T1000 (cell line): Measurements from ENCODE around the gene DEF6.

Source experiments
- DNase-seq: peaks from one replicate; lab custom pipeline; 2025; ENCODE audit warnings: mixed read lengths; lab: John Stamatoyannopoulos, UW

Gene DEF6, protein sequence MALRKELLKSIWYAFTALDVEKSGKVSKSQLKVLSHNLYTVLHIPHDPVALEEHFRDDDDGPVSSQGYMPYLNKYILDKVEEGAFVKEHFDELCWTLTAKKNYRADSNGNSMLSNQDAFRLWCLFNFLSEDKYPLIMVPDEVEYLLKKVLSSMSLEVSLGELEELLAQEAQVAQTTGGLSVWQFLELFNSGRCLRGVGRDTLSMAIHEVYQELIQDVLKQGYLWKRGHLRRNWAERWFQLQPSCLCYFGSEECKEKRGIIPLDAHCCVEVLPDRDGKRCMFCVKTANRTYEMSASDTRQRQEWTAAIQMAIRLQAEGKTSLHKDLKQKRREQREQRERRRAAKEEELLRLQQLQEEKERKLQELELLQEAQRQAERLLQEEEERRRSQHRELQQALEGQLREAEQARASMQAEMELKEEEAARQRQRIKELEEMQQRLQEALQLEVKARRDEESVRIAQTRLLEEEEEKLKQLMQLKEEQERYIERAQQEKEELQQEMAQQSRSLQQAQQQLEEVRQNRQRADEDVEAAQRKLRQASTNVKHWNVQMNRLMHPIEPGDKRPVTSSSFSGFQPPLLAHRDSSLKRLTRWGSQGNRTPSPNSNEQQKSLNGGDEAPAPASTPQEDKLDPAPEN

DNA sequence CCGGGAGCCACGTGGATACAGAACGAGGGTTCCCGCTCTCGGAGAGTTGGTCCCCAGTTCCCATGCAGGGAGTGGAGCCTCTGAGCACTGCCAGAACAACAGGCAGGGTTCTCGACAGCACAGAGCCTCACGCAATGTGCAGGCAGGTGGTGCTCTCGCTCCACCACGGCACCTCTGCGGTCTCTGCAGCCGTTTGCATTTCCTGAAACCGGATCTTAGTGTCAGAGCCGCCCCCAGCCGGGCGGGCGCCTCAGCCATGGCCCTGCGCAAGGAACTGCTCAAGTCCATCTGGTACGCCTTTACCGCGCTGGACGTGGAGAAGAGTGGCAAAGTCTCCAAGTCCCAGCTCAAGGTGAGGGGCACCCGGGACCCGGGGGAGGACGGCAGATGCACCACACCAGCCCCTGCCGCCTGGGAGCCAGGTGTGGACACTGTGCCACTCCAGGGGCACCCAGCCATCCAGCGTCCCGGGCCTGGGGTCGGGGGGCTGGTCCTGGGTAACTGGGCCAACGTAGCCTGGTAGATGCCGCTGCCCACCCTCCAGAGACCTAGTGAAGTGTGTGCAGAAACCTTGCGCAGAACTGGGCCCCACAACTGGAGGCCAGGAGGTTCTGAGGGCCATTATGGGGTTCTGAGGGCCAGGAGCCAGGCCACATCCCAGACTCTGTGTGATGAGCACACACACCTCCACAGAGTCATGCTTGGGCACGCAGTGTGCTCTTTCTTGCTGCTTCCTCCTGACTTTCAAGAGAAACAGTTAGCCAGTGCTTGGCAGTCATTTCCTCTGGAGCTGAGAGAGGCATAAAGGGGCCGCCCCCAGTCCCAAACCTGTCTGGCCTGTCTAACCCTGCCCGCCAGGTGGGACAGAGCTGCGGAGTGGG is at the start of gene DEF6:
Gene DEF6, plus strand, starts transcription at position 218 of the 881 bp plus-strand sequence. Its CDS starts 39 bp downstream, at position 257.
- no peak for DNase-seq

GRCh38 chr6:35248300-35248699 is 49.3 kb upstream of the DEF6 start:
- no peak for DNase-seq

DNA sequence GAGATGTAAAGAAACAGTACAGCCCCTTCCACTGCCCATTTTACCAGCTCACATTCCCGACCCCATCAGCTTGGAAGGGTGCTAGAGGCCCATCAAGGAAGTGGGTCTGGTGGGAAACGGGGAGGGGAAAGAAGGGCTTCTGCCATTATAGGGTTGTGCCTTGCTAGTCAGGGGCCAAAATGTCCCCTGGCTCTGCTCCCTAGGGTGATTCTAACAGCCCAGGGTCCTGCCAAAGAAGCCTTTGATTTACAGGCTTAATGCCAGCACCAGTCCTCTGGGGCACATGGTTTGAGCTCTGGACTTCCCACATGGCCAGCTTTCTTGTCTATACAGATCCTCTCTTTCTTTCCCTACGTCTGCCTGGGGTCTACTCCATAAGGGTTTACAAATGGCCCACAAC is 48.7 kb upstream of the DEF6 start:
- DNase-seq, result no peak

GRCh38 chr6:35251949-35252348 is 45.7 kb upstream of the DEF6 start:
- DNase-seq, result no peak

DNA sequence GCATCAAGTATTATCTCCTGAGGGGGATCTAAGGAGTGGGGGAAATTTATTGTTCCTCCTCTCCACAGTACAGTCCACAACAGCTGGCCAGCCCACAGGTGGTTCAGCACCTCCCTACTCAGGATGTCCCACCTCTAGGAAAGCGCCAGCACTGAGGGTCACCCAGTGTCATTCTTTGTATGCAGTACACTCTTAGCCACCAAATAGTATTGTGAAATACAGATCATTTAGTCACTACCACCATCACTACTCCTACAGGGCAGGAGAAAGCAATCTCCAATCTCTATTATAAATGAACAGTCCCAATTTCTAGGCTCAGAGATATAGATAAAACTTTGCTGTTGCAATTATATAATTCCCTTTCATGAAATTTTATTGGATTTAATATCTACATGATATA is 44.4 kb upstream of the DEF6 start:
- no peak for DNase-seq

DNA sequence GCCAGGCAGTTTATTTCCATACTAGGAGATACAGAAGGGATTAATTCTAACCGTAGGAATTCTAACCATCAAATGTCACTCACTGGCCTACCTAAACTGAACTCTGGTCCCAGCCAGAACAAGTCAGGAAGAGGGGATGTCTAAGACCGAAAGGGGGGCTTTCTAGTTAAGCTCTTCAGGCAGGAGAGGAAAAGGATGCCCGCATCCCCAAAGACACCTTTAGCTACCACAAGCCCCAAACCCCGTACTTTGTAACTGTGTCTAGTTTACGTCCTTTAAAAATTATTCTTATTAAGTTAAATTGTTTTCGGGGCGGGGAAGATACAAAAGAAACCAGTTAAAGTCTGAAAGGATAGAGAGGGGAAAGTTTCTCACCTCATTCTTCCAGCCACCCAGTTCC is 39.3 kb upstream of the DEF6 start:
- no peak for DNase-seq

DNA sequence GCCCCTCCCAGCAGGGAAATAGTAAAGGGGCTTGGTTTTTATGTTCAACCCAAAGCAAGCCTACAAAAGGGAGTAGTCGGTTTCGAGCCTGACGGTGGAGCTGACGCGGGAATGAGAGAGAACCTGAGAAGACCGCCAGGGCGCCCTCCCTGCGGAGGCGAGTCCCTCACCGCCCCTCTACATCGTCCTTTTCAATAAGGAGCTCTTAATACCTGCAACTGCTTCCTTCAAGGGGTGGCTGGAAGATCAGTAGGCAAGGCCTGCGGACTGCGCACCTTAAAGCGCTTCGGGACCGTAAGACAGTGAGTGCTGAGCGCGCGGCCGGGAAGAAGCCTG is 38.8 kb upstream of the DEF6 start:
- DNase-seq, result no peak

DNA sequence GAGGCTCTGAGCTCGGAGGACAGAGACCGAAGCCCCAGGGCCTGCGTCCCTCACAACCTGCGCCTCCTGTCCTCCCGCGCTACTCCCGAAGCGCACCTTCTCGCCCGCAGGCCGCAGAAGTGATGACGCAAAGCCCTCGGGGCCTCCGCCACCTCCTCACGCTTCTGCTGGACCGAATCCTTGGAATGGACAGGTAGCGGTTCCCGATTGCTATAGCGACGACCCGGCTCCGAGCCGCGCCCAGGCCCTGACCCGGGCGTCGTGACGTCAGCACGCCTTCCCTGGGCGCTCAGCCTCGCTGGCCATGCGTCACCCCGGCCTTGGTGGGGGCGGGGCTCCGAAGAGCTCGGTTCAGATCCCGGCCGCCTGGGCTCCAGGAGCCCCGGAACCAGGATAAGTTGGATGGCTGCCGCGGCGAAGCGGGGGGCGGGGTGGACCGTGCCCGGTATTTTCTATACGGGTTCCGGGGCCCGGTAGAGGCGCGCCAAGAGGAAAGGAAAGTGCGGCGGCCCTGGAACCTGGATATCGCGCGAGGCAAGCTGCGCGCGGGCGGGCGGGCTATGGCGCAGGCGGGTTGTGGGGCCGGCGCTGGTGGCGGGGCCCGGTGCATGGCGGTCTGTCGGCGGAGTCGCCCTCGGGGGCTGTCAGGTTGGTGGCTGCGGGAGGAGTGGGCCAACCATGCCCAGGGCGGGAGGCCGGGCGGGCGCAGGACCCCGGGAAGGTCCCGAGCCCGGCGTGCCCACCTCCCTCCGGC is 38.2 kb upstream of the DEF6 start, which contains the start of gene ZNF76:
Gene ZNF76, plus strand, starts transcription at position 542 of the 754 bp plus-strand sequence. CDS start 21,417 bp downstream, outside the sequence.
- peak; percentile 98 for DNase-seq

GRCh38 chr6:35259948-35260590 is 37.5 kb upstream of the DEF6 start:
- no peak for DNase-seq

- DNase-seq, result no peak
Measured at GRCh38 chr6:35260591-35261570, 36.7 kb upstream of the DEF6 start.

GRCh38 chr6:35262596-35262995 is 35.0 kb upstream of the DEF6 start:
- DNase-seq, result no peak

DNA sequence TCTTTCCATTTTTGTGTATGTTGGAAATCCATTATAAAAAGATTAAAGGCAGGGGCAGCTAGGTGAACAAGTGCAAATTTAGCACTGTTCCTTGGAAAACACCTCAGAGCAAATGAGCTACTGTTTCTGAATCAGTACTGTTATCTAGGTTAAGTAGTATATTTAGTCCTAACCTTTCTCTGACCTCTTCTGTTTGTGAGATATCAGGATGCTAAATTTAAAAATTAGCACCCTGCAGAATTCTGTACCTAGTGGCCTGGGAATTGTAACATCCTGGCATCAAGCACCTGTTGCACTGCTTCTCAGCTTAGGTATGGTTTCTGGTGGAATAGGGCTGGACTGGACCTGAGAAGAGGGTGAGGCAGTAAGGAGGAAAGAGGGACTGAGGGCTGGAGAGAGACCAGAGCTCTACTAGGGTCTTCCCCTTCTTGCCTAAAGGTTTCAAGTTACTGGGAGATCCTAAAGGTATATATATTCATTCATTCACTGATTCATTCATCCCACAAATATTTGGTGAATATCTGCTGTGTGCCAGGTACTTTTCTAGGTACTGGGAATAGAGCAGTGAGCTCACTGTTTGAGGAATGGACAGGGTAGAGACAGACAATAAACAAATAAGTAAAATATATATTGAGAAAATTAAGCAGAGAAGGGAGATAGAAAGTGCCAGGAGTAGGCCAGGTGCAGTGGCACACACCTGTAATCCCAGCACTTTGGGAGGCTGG is 32.9 kb upstream of the DEF6 start:
- DNase-seq, result no peak

- no peak for DNase-seq
Measured at GRCh38 chr6:35265523-35265922, 32.1 kb upstream of the DEF6 start.

DNA sequence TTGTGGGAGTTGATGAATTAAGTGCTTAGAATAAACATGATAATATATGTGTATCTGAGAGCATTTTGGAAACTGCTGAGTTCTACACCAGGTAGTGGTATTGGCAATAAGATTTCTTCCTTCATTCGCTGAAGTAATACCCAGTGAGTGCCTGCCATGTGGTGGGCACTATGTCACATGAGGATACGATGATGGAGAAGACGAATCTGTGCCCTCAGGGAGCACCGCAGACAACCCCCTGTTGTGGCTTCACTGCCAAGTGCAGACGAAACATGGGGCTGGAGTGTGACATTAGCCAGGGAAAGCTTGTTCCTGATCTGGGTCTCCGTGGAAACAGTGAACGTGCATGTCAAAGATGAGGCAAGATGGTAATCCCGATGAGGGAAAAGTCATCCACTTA is 30.2 kb upstream of the DEF6 start:
- DNase-seq, result no peak

- no peak for DNase-seq
Measured at GRCh38 chr6:35267897-35268296, 29.7 kb upstream of the DEF6 start.

DNA sequence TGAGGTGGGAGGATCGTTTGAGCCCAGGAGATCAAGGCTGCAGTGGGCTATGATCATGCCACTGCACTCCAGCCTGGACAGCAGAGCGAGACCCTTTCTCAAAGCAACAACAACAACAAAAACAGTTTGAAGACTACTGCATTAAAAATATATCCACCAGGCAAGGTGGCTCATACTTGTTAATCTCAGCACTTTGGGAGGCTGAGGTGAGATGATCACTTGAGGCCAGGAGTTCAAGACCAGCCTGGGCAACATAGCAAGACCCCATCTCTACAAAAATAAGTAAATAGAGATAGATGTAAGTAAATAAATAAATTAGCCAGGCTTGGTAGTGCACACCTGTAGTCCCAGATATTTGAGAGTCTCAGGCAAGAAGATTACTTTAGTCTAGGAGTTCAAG is 25.6 kb upstream of the DEF6 start:
- no peak for DNase-seq

DNA sequence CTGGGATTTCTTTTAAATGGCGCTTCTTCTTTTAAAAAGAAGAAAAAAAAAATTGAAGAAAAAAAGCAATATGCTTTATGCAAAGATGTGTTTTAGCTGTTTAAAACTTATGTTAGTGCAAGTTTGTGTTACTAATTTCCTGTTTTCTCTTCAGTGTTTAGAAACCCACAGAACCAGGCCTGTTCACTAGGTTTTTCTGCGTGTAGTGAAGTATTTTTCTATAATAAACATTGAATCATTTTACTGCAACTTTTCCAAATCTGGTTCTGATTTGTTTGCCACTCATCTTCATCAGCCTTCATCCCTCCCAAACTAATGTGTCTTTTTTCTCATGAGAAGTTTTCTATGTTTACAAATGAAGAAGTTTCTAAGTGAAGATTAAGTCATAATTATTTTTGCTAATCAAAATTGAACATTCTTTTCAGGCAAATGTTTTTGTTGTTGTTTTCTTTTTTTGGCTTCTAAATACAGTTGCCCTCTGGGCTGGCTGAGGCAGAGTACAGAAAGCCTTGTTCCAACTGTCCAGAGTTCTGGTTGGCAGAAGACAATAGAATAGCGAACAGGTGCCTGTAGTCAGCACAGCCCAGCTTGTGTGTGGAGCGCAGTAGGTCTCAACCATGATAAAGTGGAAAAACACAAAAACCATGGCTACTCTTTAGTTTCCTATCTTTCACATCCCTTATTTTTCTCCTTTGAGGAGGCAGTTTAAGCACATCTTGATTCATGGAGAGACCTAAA is 23.6 kb upstream of the DEF6 start:
- no peak for DNase-seq

DNA sequence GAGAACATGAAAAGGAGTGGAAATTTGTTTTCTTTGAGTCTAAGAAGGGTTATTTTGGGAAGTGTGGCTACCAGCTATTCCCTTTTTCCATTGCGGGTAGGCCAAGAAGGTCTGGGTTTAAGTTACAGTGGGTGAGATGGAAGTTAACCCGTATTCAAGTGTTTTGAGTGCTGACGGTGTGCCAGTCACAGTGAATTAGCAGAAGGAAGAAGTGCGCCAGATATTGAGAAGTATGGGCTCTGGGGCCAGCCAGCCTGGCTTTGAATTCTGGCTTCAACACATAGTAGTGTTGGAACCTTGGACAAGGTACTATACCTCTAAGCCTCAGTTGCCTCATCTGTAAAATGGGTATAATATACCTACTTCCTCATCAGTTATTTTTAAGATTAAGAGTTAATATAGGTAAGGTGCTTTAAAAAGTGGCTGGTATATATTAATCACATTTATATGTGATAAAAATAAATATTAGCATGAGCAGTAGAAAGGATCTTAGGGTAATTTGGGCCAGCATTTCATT is 21.8 kb upstream of the DEF6 start:
- DNase-seq, result no peak

DNA sequence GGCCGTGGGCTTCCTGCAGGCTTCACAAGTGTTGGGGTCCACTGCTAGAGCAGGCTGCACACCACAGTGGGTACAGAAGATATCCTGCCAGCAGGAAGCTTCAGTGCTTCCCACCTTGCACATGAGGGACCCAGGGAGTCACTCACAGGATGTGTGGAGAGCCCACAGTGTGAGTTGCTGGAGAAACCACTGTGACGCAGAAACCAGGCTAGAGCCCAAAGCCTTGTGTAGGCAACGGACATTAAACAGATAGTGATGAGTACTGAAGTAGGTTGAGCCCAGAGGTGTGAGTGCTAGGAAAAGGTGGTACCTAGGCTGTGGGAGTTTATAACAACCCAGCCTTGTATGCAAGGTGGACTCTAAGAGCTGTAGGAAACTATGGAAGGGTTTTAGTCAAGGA is 18.9 kb upstream of the DEF6 start:
- DNase-seq, result no peak
